ENCODE results near the gene PTPRE. TPM values are rescaled to one million over a fixed set of nuclear protein-coding genes. Genes with fewer than 3 reads are reported as not detected.
A peak's percentile ranks its signal among the peaks of the same experiment; 100 is the strongest.

The PTPRE gene
- total and polyA plus RNA-seq, 4 experiments from 2014 or later = 6.5 to 27.6 (median 18.9) TPM

- peaks cover 6 to 9% (median 7%) of the 10 kb centered on the region in 4 donors for H3K4me1 Mint-ChIP-seq
- Histone ChIP-seq H3K4me1 (ENCODE audit: insufficient read depth, low read length) (peaks cover 3% of the 10 kb centered on the region), H3K27ac (ENCODE audit: low read depth, low read length) (no peak overlapping the region), H3K9me3 (ENCODE audit: control insufficient read depth in 1 of 2, low read length in 2 of 2) (no peaks in the 10 kb centered on the region), H3K36me3 (ENCODE audit: insufficient read depth, low read length) (no peaks in the 10 kb centered on the region), H3K27me3 (ENCODE audit: insufficient read depth, low read length) (no peaks in the 10 kb centered on the region), H3K4me3 (ENCODE audit: low read length in 2 of 2) (no peak overlapping the region)
- DNase-seq = no peak
- no peaks in the 10 kb centered on the region for H3K36me3 Mint-ChIP-seq
- POLR2A ChIA-PET (ENCODE audit: partially characterized antibody) = no interaction called here
- no peak overlapping the region for H3K27ac Mint-ChIP-seq
- H3K9me3 Mint-ChIP-seq = no peaks in the 10 kb centered on the region
- H3K4me3 Mint-ChIP-seq = no peak overlapping the region
- CTCF ChIA-PET (ENCODE audit: partially characterized antibody) = interaction anchor here (0.9 to 1.0 kb wide), 2 partner anchors 16 to 102 kb away, joined by 3 read pairs; no protein-coding TSS in a partner anchor
- H3K27me3 Mint-ChIP-seq = peaks cover 4 to 25% of the 10 kb centered on the region in 2 donors
- intact Hi-C loops (cut with micrococcal nuclease) = no loop called here
Observed at GRCh38 chr10:128007056-128007455, 100.2 kb downstream of the PTPRE start.

- ChIA-PET POLR2A (ENCODE audit: partially characterized antibody) (no interaction called here), CTCF (ENCODE audit: partially characterized antibody) (interaction anchor here (0.9 to 2.3 kb wide), 5 partner anchors 17 to 103 kb away, joined by 3 to 9 read pairs (median 3); partner anchors contain the start of gene PTPRE)
- intact Hi-C loops (cut with micrococcal nuclease) = no loop called here
- Mint-ChIP-seq H3K36me3 (no peaks in the 10 kb centered on the region), H3K9me3 (no peaks in the 10 kb centered on the region), H3K27ac (no peak overlapping the region), H3K4me3 (no peak overlapping the region), H3K27me3 (peaks cover 2 to 21% of the 10 kb centered on the region in 2 donors), H3K4me1 (peaks cover 6 to 9% (median 7%) of the 10 kb centered on the region in 4 donors)
- Histone ChIP-seq H3K9me3 (ENCODE audit: control insufficient read depth in 1 of 2, low read length in 2 of 2) (no peaks in the 10 kb centered on the region), H3K27me3 (ENCODE audit: insufficient read depth, low read length) (no peaks in the 10 kb centered on the region), H3K4me1 (ENCODE audit: insufficient read depth, low read length) (peaks cover 3% of the 10 kb centered on the region), H3K36me3 (ENCODE audit: insufficient read depth, low read length) (no peaks in the 10 kb centered on the region), H3K27ac (ENCODE audit: low read depth, low read length) (no peak overlapping the region), H3K4me3 (ENCODE audit: low read length in 2 of 2) (no peak overlapping the region)
- no peak for DNase-seq
Observed at GRCh38 chr10:128007971-128008370, 101.1 kb downstream of the PTPRE start.

GRCh38 chr10:128008521-128009250 lies 101.8 kb downstream of the PTPRE start:
- no peak for DNase-seq
- ChIA-PET POLR2A (ENCODE audit: partially characterized antibody) (no interaction called here), CTCF (ENCODE audit: partially characterized antibody) (interaction anchor here (0.7 to 6.2 kb wide), 6 partner anchors 8 to 103 kb away, joined by 3 to 57 read pairs (median 5); partner anchors contain the start of gene PTPRE)
- H3K4me3 ChIP-seq (ENCODE audit: low read length in 2 of 2) = no peak overlapping the region
- Mint-ChIP-seq H3K9me3 (peaks cover 0 to 2% (median 0%) of the 10 kb centered on the region in 8 donors), H3K36me3 (no peaks in the 10 kb centered on the region), H3K4me1 (peaks cover 6 to 9% (median 7%) of the 10 kb centered on the region in 4 donors), H3K4me3 (no peak overlapping the region), H3K27me3 (peaks cover 2 to 21% of the 10 kb centered on the region in 2 donors), H3K27ac (no peak overlapping the region)
- H3K27me3 ChIP-seq (ENCODE audit: insufficient read depth, low read length) = no peaks in the 10 kb centered on the region
- H3K36me3 ChIP-seq (ENCODE audit: insufficient read depth, low read length) = no peaks in the 10 kb centered on the region
- intact Hi-C loops (cut with micrococcal nuclease) = no loop called here
- H3K27ac ChIP-seq (ENCODE audit: low read depth, low read length) = no peak overlapping the region
- no peaks in the 10 kb centered on the region for H3K9me3 ChIP-seq (ENCODE audit: control insufficient read depth in 1 of 2, low read length in 2 of 2)
- H3K4me1 ChIP-seq (ENCODE audit: insufficient read depth, low read length) = peaks cover 3% of the 10 kb centered on the region

GRCh38 chr10:128009372-128010126 lies 102.6 kb downstream of the PTPRE start:
- no peaks in the 10 kb centered on the region for H3K27me3 ChIP-seq (ENCODE audit: insufficient read depth, low read length)
- POLR2A ChIA-PET (ENCODE audit: partially characterized antibody) = no interaction called here
- no peak overlapping the region for H3K4me3 ChIP-seq (ENCODE audit: low read length in 2 of 2)
- DNase-seq = no peak
- CTCF ChIA-PET (ENCODE audit: partially characterized antibody) = interaction anchor here (0.7 to 6.2 kb wide), 7 partner anchors 9 to 104 kb away, joined by 3 to 57 read pairs (median 6); partner anchors contain the start of gene PTPRE
- peaks cover 6 to 9% (median 7%) of the 10 kb centered on the region in 4 donors for H3K4me1 Mint-ChIP-seq
- intact Hi-C loops (cut with micrococcal nuclease) = loop anchor here (2.0 kb wide), 2 partner anchors 19 to 37 kb away; no protein-coding TSS in a partner anchor
- no peak overlapping the region for H3K27ac ChIP-seq (ENCODE audit: low read depth, low read length)
- H3K36me3 ChIP-seq (ENCODE audit: insufficient read depth, low read length) = no peaks in the 10 kb centered on the region
- H3K4me1 ChIP-seq (ENCODE audit: insufficient read depth, low read length) = peaks cover 3% of the 10 kb centered on the region
- H3K27me3 Mint-ChIP-seq = peaks cover 2 to 18% of the 10 kb centered on the region in 2 donors
- peaks cover 0 to 2% (median 0%) of the 10 kb centered on the region in 8 donors for H3K9me3 Mint-ChIP-seq
- H3K9me3 ChIP-seq (ENCODE audit: control insufficient read depth in 1 of 2, low read length in 2 of 2) = no peaks in the 10 kb centered on the region
- H3K36me3 Mint-ChIP-seq = no peaks in the 10 kb centered on the region
- H3K4me3 Mint-ChIP-seq = no peak overlapping the region
- no peak overlapping the region for H3K27ac Mint-ChIP-seq

GRCh38 chr10:128011059-128011979 lies 104.4 kb downstream of the PTPRE start:
- Mint-ChIP-seq H3K27me3 (peaks cover 2 to 12% of the 10 kb centered on the region in 2 donors), H3K36me3 (no peaks in the 10 kb centered on the region), H3K9me3 (peaks cover 0 to 2% (median 0%) of the 10 kb centered on the region in 8 donors), H3K27ac (peak overlapping the region in 5 of 7 donors; percentile 10 to 83 (median 62)), H3K4me1 (peaks cover 6 to 9% (median 7%) of the 10 kb centered on the region in 4 donors), H3K4me3 (peak overlapping the region in 5 of 8 donors; percentile 14 to 50 (median 20))
- Histone ChIP-seq H3K4me3 (ENCODE audit: low read length in 2 of 2) (no peak overlapping the region), H3K27me3 (ENCODE audit: insufficient read depth, low read length) (no peaks in the 10 kb centered on the region), H3K4me1 (ENCODE audit: insufficient read depth, low read length) (peaks cover 3% of the 10 kb centered on the region), H3K27ac (ENCODE audit: low read depth, low read length) (no peak overlapping the region), H3K9me3 (ENCODE audit: control insufficient read depth in 1 of 2, low read length in 2 of 2) (no peaks in the 10 kb centered on the region), H3K36me3 (ENCODE audit: insufficient read depth, low read length) (no peaks in the 10 kb centered on the region)
- DNase-seq = peak; percentile 77 to 89 (median 83)
- intact Hi-C loops (cut with micrococcal nuclease) = loop anchor here (1.0 to 2.0 kb wide), 4 partner anchors 21 to 105 kb away; no protein-coding TSS in a partner anchor
- CTCF ChIA-PET (ENCODE audit: partially characterized antibody) = interaction anchor here (0.6 to 6.2 kb wide), 30 partner anchors 8 to 161 kb away, joined by 3 to 57 read pairs (median 4); partner anchors contain the start of gene PTPRE
- POLR2A ChIA-PET (ENCODE audit: partially characterized antibody) = interaction anchor here (0.5 to 2.0 kb wide), 6 partner anchors 12 to 105 kb away, joined by 3 to 7 read pairs (median 4); partner anchors contain the start of gene PTPRE

GRCh38 chr10:128013626-128014025 lies 106.7 kb downstream of the PTPRE start:
- Histone ChIP-seq H3K27me3 (ENCODE audit: insufficient read depth, low read length) (no peaks in the 10 kb centered on the region), H3K9me3 (ENCODE audit: control insufficient read depth in 1 of 2, low read length in 2 of 2) (no peaks in the 10 kb centered on the region), H3K4me3 (ENCODE audit: low read length in 2 of 2) (no peak overlapping the region), H3K36me3 (ENCODE audit: insufficient read depth, low read length) (no peaks in the 10 kb centered on the region), H3K27ac (ENCODE audit: low read depth, low read length) (no peak overlapping the region), H3K4me1 (ENCODE audit: insufficient read depth, low read length) (peaks cover 3% of the 10 kb centered on the region)
- peaks cover 0 to 2% (median 0%) of the 10 kb centered on the region in 8 donors for H3K9me3 Mint-ChIP-seq
- H3K27me3 Mint-ChIP-seq = peaks cover 2 to 15% of the 10 kb centered on the region in 2 donors
- CTCF ChIA-PET (ENCODE audit: partially characterized antibody) = interaction anchor here (0.8 to 6.2 kb wide), 5 partner anchors 22 to 137 kb away, joined by 3 to 57 read pairs (median 8); partner anchors contain the start of gene PTPRE
- H3K36me3 Mint-ChIP-seq = no peaks in the 10 kb centered on the region
- no peak overlapping the region for H3K4me3 Mint-ChIP-seq
- POLR2A ChIA-PET (ENCODE audit: partially characterized antibody) = no interaction called here
- intact Hi-C loops (cut with micrococcal nuclease) = no loop called here
- no peak for DNase-seq
- H3K27ac Mint-ChIP-seq = no peak overlapping the region
- peaks cover 6 to 12% (median 8%) of the 10 kb centered on the region in 4 donors for H3K4me1 Mint-ChIP-seq
